Measurements from ENCODE around the gene AP5B1. TPM values are rescaled to one million over a fixed set of nuclear protein-coding genes. Genes with fewer than 3 reads are reported as not detected.

AP5B1 gene
- total RNA-seq, 1 donor from 2014 or later = 19.3 TPM

DNA sequence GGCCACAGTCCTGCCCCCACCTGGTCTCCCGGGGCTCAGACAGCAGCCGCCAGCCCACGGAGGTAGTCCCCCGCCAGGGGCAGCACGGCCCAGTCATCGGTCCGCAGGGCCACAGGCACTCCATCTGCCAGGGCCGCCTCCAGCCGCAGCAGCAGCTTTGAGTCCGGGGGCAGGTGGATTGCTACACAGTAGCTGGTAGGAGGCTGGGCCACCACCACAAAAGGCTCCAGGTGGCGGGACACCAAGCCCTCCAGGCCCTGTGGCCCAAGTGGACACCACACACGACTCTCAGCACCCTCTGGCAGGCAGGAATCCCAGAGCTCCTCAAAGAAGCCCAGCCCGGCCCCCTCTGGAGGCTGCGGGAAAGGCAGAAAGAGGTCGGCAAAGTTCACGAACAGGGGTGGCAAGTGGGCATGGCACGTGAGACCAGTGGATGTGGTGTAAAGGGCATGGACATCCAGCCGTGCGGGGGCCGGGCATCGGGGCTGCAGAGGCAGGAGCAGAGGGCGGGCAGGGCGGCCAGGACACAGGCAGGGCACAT lies 2.9 kb downstream of the AP5B1 start:
- Mint-ChIP-seq H3K4me3 (ENCODE audit: low read depth) (no peak overlapping the region), H3K9me3 (ENCODE audit: low read depth) (no peaks in the 10 kb centered on the region), H3K27me3 (peaks cover 2% of the 10 kb centered on the region), H3K27ac (no peak overlapping the region), H3K36me3 (ENCODE audit: insufficient read depth) (no peaks in the 10 kb centered on the region), H3K4me1 (ENCODE audit: low read depth) (peaks cover 2% of the 10 kb centered on the region)
- TF ChIP-seq CTCF (IDR thresholded peaks at IDR 0.05; ENCODE audit: unreplicated experiment) = no peak
- DNase-seq (ENCODE audit: low spot score, unreplicated experiment) = no peak

- Mint-ChIP-seq H3K27me3 (no peaks in the 10 kb centered on the region), H3K4me1 (ENCODE audit: low read depth) (peaks cover 2% of the 10 kb centered on the region), H3K4me3 (ENCODE audit: low read depth) (no peak overlapping the region), H3K36me3 (ENCODE audit: insufficient read depth) (no peaks in the 10 kb centered on the region), H3K27ac (no peak overlapping the region), H3K9me3 (ENCODE audit: low read depth) (no peaks in the 10 kb centered on the region)
- TF ChIP-seq CTCF (IDR thresholded peaks at IDR 0.05; ENCODE audit: unreplicated experiment) = no peak
- no peak for DNase-seq (ENCODE audit: low spot score, unreplicated experiment)
Measured at GRCh38 chr11:65777241-65777640, 3.5 kb downstream of the AP5B1 start.

GRCh38 chr11:65776710-65777141 lies 4.0 kb downstream of the AP5B1 start:
- Mint-ChIP-seq H3K27me3 (no peaks in the 10 kb centered on the region), H3K4me3 (ENCODE audit: low read depth) (no peak overlapping the region), H3K9me3 (ENCODE audit: low read depth) (no peaks in the 10 kb centered on the region), H3K36me3 (ENCODE audit: insufficient read depth) (no peaks in the 10 kb centered on the region), H3K27ac (peak overlapping the region; percentile 69), H3K4me1 (ENCODE audit: low read depth) (peaks cover 3% of the 10 kb centered on the region)
- no peak for TF ChIP-seq CTCF (IDR thresholded peaks at IDR 0.05; ENCODE audit: unreplicated experiment)
- no peak for DNase-seq (ENCODE audit: low spot score, unreplicated experiment)

- H3K27me3 Mint-ChIP-seq = no peaks in the 10 kb centered on the region
- no peak for DNase-seq (ENCODE audit: low spot score, unreplicated experiment)
- no peak overlapping the region for H3K27ac Mint-ChIP-seq
- H3K4me1 Mint-ChIP-seq (ENCODE audit: low read depth) = peaks cover 8% of the 10 kb centered on the region
- TF ChIP-seq CTCF (IDR thresholded peaks at IDR 0.05; ENCODE audit: unreplicated experiment) = no peak
- no peaks in the 10 kb centered on the region for H3K36me3 Mint-ChIP-seq (ENCODE audit: insufficient read depth)
- no peak overlapping the region for H3K4me3 Mint-ChIP-seq (ENCODE audit: low read depth)
- no peaks in the 10 kb centered on the region for H3K9me3 Mint-ChIP-seq (ENCODE audit: low read depth)
Measured at GRCh38 chr11:65776196-65776595, 4.6 kb downstream of the AP5B1 start.

DNA sequence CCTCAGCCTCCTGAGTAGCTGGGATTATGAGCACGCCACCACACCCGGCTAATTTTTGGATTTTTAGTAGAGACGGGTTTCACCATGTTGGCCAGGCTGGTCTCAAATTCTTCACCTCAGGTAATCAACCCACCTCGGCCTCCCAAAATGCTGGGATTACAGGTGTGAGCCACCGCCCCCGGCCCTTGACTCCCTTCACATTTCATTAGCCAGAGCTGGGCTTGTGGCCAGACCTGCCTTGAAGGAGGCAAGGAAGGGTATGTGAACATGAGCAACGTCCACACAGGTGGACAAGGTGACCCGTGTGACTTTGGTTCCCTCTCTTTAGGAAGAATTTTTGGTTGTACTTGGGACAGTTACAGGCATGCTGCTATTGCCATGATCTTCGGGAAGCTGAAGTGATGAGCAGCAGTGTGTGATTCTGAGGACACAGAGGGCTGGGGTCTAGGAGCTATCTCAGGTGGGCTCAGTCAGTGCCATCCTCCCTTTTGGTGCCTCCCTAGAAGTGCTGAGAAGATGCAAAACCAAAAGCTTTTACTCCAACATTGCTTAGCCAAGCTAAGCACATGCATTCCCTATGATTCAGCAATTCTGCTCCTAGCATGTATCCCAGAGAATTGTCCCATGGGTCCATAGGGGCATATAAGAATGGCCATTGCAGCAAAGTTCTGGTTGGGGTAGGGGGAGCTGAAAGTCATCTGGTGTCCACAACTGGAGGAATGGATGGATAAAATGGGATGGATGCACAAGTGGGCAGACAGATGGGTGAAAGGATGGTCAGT lies 6.1 kb downstream of the AP5B1 start:
- no peaks in the 10 kb centered on the region for H3K27me3 Mint-ChIP-seq
- no peak for DNase-seq (ENCODE audit: low spot score, unreplicated experiment)
- peaks cover 8% of the 10 kb centered on the region for H3K4me1 Mint-ChIP-seq (ENCODE audit: low read depth)
- H3K9me3 Mint-ChIP-seq (ENCODE audit: low read depth) = no peaks in the 10 kb centered on the region
- no peak overlapping the region for H3K4me3 Mint-ChIP-seq (ENCODE audit: low read depth)
- H3K36me3 Mint-ChIP-seq (ENCODE audit: insufficient read depth) = no peaks in the 10 kb centered on the region
- TF ChIP-seq CTCF (IDR thresholded peaks at IDR 0.05; ENCODE audit: unreplicated experiment) = no peak
- no peak overlapping the region for H3K27ac Mint-ChIP-seq
